NCI-H2227 treated with DMSO at 0.1 percent for 48 hours (cell line): Measurements from ENCODE around the gene MYL5.
"Not testable (repeated sequence)": the region's sequence is repeated elsewhere in the genome, so short reads cannot be mapped to it uniquely, and the experiment has no call there.

Experiments used
- DNase-seq: peaks from one replicate; lab custom pipeline; 2025; lab: John Stamatoyannopoulos, UW

Gene MYL5

DNA sequence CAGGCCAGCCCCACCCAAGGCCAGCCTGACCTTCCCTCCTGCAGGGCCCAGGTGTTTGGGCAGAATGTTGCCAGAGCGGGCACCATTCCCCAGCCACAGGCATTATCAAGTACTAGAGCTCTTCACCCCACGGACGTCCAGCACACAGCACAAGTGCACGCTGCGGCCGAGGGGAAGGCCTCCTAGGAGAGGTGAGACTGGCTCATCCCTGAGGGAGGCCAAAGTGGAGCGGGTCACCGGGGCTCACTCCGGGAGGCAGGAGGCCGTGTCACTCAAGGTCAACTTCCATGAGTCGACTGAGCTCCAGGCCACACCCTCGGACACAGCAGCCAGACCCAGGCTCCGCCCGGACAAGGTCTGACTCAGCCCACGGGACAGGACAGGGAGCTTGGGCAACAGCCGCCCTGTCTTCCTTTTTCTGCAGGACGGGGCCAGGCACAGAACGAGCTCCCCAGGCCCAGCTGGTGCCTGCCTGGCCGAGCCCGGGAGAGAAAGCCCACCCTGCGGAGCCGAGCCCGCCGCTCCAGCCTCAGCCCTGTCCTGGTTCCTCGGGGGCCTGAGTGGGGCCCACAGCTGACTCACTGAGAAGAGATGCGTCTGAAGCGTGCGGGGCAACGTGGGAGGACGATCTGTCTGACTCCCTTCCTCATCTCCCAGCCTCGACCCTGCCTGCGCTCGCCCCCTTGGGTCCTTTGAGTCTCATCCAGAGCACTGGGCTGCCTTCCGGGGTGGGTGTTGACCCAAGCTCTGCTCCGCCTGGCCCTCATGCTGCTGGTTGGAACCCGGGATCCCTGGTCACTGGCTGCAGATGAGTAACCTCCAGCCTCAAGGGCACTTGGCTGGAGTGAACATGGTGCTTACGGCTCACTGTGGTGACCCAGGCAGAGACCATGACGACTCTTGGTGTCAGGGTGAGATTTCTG is 13.0 kb downstream of the MYL5 start:
- no peak for DNase-seq

DNA sequence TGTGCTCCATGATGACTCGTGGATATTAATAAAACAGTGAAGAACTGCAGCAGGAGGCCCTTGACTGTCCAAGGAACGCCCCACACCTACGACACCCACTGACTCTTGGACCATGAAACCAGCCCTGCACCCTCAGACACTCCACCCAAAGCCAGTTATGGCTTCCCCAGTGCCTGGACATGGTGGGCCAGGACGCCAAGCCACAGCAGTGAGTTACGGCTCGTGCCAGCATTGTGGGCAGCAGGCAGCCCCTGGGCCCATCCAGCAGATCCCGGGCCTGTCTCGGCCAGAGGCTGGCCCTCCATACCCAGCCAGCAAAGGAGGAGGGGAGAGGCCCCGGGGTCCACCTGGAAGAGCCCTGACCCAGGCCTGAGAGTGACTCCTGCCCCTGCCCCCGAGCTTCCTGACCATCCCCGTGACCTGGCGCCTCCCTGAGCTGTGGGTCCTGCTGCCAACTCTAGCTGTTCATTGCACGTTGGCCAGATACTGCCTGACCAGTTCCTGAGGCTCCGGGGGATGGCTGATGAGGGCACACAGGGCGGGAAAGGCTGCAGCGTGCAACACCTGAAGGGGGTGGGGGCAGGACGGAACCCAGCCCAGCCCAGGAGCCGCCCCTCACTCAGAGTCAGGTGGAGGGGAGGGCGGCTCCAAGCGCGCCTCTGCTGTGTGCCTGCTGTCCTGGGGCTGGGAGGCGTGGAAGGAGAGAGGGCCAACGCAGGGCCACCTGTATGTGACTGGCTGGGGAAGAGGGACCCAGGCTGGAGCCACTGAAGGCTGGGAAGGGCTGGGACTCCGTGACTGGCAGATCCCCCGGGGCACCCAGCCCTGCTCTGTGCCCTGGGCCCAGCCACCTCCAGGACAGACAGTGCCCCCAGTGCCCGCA is 13.9 kb downstream of the MYL5 start:
- DNase-seq: no peak

DNA sequence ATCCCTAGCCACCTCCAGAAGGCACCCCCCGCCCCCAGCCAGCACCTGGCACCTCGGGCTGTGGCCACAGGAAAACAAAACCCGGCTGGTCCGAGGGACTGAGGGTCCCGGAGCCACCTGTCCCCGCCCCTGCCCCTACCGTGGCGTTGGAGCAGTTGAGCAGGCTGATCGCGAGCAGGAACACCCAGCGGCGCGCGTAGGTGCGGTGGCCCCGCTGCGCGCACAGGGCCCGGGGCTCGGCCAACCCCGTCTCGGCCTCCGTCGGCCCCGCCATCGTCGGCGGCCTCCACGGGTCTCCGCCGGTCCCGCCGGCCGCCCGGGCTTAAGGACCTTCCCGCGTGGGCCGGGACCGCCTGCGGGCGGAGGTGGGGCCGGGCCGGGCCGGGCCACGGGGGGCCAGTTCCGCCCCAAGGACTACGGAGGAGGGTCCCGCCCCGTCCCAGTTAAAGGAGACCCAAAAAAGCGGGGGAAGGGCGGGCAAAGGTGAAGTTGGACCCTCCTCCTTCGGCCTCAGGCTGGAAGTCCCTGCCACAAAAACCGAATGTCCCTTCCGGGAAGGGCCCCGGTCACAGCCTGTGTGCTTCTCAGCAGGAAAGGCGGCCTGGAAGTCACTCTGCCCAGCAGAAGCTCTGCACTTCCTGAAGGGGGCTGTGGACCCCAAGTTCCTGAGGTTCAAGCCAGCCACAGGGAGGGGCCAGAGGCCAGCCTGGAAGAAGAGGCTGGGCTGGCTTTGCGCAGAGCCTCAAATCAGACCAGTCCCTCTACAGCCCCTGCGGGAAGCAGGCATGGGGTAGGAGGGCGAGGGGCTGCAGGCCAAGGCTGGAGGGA is 14.7 kb downstream of the MYL5 start, which contains the start of gene SLC49A3:
Gene SLC49A3, minus strand, starts transcription at position 298 of the 828 bp plus-strand sequence. Its CDS starts 24 bp downstream, at position 274.
- DNase-seq: no peak

DNA sequence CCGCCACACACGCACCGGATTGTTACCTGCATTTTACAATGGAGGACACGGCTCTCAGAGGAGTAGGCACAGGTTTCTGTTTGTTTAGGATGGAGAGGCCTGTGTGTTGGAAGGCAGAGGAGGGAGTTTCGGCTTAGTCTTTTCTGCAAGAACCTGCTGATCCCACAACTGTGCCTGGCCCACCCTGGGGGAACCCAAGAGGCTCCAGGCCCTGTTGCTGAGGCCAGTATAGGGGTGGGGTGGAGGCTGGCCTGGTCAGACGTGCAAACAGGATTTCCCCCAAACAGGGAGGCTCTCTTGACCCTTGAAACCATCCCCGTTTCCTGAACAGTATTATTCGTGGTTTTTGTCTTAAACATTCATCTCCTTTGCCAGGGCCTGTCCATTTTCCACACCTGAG is 15.4 kb downstream of the MYL5 start:
- DNase-seq: no peak

DNA sequence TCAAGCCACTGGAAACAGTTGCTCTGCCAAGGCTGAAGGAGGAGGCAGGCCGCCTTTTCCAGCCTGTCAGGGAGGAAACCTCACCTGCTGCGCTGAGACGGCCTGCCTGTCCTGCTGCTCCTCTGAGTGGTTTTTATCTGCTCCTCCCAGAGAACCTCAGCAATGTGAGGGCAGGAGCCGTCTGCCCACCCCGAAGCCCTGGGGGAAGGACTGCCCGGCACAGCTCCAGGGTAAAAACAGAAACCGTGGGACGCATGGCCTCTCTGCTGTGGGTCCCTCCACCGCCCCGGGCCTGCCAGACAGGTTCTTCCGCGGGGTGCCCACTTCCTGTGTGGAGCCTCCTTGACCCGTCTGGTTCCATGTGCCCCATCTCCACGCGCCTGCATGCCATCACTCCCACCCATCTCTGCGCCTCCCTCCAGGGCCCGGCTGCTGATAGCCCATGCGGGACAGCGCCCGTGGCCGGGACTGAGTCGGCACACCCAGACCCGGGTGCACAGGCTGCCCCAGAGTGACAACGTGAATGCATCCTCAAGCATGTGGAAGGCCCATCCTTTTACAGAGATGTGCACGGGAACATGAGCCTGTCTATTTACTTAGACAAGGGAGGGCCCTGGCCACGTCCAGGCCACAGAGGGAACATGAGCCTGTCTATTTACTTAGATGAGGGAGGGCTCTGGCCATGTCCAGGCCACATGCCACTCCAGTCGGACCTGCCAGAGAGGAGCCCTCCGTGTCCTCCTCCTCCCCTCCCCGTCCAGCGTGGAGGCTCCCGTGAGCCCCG is 18.6 kb downstream of the MYL5 start:
- DNase-seq: no peak

DNA sequence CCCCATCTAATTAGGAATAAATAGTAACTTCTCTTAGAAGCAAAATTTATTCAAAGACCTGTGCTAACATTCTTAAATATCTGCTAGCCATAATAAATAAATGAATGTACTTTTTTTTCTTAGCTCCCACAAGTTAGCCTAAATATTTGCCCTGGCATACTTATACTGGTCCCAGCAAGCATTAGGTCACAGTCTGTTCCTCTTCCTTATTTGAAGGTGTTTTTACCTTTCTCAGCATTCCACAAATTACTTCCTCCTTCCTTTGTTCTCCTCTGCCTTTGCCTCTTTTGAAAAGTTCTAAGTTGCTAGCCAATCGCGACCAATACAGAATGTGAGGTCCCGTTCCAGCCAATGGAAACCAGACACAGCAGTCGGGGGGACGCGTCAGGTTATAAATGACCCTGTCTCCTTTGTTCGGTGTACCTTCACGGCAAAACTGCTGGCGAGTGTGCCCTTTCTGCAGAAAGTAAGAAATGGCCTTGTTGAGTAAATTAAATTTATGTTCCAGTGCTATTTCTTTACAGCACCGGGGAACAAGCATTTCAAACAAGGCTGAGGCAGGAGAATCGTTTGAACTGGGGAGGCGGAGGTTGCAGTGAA is 20.1 kb downstream of the MYL5 start:
- DNase-seq: not testable (repeated sequence)

DNA sequence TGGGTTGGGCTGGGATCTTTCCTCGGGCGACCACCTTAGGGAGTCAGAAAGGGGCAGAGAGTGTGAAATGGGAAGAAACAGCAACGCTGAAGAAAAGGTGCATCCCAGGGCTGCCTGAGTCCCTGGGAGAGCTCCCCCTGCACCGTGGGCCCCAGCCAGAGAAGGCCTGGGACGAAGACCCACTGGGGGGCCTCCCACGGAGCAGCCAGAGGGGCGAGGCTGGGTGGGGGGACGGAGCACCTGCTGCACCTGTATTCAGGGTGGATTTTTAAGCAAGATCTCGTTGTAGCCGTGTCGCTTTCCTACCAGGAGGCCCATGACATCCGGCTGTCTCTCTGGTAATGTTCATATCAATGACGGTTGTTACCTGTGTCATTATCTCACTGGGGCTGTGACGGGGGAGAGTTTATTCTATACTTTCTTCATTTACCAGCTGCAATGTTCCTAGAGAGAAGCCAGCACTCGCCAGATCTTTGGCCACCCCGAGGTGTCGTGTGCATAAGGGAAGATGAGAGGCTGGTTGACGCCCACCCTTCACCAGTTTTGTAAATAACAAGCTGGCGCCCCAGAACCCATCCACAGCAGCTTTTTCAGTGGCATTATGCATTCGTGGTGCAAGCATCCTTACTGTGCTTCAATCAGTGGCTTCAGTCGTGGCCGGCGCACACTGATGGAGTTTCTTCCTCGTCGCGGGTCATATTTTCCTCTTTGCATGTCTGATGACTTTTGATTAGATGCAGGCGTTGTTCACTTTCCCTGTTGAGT is 25.7 kb downstream of the MYL5 start:
- no peak for DNase-seq

DNA sequence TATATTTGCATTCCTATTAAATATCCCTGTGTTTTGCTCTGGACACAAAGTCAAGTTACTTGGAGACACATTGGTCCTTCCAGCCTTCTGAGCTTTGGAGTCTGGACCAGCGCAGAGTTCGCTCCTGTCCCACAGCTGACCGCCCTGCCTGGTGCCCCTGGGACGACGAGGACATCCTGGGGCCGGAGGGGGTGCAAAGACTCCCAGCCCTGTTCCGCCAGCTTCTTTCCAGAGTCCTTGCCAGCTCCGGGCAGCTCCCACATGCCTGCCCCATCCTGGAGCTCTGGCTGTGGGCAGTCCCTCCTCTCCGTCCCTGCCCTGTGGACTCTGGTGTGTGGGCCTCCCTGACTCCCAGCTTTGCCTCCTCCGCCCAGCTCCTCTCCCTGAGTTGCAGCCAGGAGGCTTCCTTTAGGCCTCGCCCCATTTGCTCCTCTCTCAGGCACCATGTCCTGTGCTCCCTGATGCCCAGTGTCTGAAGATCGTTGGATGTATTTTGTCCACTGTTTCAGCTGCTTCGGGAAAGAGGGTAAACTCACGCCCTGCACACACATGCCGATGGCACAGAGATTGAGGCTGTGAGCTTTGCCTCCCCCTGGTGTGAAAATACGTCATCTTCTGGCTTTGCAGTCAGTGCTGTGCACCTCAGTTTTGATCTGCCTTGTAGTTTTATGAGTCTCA is 26.4 kb downstream of the MYL5 start:
- DNase-seq: no peak

DNA sequence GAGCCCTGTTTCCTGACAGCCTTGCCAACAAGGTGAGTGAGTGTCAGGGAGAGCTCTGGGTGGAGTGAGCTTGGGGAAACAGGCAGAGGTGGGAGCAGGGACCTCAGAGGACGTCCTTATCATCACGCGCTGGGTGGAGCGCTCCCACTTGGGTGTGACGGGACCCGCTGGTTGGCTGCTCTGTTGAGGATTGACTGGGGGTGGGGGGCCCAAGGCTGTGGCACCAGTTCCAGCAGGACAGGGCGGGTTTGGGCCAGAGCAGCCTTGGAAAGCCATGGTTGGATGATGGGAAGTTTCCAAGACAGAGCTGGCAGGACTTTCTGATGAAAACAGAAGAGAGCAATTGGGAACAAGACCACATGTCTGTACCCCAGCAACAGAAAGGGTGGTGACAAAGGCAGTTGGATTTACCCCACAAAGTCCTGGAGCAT is 28.3 kb downstream of the MYL5 start:
- no peak for DNase-seq

DNA sequence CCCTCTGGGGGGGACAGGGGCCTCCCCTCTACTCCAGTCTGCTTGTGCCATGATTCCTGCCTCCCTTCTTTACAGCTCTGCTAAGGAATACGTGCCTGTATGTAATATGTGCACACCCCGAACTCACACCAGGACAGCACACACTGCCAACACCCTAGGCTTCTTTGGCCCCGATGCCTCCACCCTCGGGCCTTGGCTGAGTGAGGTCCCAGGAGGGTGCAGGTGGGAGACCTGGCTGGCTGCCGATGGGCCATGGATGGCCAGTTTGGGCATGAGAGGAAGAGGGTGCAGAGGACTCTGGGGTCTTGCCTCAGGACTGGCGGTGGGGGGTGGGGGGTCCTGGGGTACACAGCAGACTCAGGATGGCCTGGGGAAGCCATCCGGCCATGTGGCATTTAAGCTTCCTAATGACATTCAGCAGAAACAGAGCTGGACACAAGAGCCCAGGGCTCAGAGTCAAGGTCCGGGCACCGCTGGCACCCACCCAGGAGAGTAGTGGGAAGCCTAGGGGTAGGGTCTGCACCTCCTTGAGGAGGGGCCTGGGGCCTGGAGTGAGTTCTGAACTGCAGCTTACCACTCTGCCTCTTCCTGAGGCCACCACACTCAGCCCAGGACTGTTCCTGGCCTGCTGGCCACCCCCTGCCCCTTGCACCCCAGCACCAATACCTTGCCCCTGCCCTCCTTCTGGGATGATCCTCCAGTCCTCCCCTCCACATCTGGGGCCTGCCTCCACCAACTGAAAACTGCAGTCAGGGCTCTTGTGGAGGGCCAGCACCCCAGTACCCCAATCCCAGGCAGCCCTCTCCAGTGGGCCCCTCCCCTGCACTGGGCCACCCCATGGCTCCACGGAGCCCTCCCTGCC is 29.2 kb downstream of the MYL5 start:
- DNase-seq: no peak

DNA sequence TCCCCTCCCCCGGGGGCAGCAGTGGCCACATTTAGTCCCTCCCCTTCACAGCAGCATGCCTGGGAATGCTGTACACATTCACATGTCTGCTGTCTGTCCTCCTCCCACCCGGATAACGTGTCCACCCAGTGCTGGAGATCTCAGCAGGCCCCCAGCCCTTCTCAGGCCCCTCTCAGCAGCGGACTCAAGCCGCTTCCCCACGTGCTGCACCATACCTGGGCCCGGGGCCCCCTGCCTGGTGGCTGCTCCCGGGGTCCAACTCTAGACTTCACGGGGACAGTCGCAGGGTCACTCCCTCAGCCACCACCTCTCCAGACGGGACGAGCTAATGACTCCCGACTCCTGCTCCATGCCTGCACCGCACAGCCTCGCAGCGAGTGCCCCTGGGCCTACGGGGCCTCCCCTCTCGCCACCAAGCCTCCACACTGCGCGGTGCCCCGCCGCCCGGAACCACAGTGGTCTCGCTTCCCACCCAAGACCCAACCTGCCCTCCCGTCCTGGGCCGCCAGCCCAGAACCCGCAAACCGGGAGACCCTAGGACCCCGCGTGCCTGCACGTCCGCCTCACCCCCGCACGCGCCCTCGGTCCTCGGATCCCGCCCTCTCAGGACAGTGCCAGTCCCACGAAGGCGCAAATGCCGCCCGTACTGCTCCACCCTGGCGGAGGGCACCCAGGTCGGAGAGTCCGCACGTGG is 30.0 kb downstream of the MYL5 start:
- DNase-seq: no peak

DNA sequence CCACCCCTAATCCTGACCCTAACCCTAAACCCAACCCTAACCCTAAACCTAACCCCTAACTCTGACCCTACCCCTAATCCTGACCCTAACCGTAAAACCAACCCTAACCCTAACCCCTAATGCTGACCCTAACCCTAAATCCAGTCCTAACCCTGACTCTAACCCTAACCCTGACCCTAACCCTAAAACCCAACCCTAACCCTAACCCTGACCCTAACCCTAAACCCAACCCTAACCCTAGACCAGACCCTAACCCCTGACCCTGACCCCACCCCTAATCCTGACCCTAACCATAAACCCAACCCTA is 30.6 kb downstream of the MYL5 start:
- no peak for DNase-seq

DNA sequence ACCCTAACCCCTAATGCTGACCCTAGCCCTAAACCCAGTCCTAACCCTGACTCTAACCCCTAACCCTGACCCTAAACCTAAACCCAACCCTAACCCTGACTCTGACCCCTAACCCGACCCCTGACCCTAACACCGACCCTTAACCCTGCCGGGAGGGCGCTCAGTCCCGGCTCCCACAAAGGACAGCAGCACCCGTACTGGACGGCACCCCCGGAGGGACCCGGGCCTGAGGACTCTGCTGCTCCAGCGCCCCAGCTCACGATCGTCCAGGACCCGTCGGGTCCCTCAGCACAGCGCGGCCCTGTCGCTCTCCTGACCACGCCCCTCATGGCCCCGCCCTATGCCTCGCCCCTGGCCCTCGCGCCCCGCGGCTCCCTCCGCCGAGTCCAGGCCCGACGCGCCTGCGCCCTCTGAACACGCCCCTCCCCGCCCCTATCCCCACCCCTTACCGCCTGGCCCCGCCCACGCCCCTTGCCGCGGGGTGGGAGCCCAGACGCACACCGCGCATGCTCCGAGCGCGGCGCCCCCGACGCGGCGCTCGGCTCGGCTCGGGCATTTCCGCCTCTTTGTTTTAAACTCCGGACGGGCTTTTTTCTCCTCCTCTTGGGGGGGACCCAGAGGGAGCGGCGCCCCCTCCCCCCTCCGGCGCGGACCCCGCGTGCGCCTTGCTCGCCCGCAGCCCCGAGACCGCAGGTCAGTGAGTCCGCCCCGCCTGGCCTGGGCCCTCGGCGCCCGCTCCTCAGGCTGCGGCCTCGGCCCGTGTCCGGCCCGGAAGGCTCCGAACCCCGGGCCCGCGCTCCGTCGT is 31.1 kb downstream of the MYL5 start, which contains the start of gene PCGF3:
Gene PCGF3, plus strand, starts transcription at position 555 of the 805 bp plus-strand sequence. CDS start 27,849 bp downstream, outside the sequence.
- DNase-seq: peak; percentile 84

DNA sequence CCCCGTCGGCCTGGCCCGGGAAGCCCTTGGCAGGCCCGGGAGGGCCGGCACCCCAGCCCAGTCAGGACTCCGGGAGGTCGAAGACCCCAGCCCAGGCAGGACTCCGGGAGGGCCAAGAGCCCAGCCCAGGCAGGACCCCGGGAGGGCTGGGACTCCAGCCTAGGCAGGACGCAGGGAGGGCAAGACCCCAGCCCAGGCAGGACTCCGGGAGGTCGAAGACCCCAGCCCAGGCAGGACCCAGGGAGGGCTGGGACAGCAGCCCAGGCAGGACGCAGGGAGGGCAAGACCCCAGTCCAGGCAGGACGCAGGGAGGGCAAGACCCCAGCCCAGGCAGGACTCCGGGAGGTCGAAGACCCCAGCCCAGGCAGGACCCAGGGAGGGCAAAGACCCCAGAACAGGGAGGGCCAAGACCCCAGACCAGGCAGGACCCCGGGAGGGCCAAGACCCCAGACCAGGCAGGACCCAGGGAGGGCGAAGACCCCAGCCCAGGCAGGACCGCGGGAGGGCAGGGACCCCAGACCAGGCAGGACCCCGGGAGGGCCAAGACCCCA is 31.8 kb downstream of the MYL5 start:
- DNase-seq: not testable (repeated sequence)

DNA sequence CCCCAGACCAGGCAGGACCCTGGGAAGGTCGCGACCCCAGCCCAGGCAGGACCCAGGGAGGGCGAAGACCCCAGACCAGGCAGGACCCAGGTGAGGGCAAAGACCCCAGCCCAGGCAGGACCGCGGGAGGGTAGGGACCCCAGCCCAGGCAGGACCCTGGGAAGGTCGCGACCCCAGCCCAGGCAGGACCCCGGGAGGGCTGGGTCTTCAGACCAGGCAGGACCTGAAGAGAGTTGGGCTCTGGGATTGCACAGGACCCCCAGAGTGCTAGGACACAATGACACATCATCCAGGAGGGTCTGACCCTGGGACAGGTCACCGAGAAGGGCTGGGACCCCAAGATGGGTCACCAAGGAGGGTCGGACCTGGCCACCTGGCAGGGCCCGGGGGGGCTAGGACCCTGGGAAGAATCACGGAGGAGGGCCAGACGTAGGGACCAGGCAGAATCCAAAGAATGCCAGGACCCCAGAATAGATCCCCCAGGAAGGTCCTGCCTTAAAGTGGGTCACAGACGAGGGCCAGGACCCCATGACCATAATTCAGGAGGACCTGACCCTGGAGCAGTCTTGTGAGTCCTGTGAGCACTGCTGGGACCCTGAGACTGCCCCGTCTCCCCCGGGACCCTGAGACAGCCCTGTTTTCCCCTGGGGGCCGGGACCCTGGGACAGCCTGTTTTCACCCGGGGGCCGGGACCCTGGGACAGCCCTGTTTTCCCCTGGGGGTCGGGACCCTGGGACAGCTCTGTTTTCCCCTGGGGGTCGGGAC is 32.7 kb downstream of the MYL5 start:
- no peak for DNase-seq
